Tibial artery (tissue), 4 donors: ENCODE measurements around the gene PTPRN2.

Source experiments
- DNase-seq, 2 donors: peaks; one replicate each; pipeline ENCODE4 v3.0.0-alpha.2; 2019
- H3K27ac ChIP-seq, 2 donors: fragments of 200-600 bp; sonication (generic) in 1 of 2; 1 replicate in 1 of 2; 2 replicates in 1 of 2; pipeline ENCODE4 v1.5.1; 2018 to 2019; ENCODE audit warnings: mild to moderate bottlenecking in 1 of 2
- H3K27me3 ChIP-seq, 2 donors: fragments of 200-600 bp; sonication (generic) in 1 of 2; one replicate each; pipeline versions ENCODE4 v1.5.1 to v1.6.0; 2016 to 2019
- H3K36me3 ChIP-seq, 3 donors: fragments of 200-600 bp; sonication (generic) in 2 of 3; one replicate each; pipeline ENCODE4 v1.5.1; 2016 to 2019; ENCODE audit warnings: mild to moderate bottlenecking in 2 of 3
- H3K4me1 ChIP-seq, 4 donors: fragments of 200-600 bp; sonication (generic) in 2 of 4; 1 replicate in 3 of 4; 2 replicates in 1 of 4; pipeline ENCODE4 v1.5.1; 2016 to 2019
- H3K4me3 ChIP-seq, 2 donors: fragments of 200-600 bp; sonication (generic) in 1 of 2; 1 replicate in 1 of 2; 2 replicates in 1 of 2; pipeline ENCODE4 v1.5.1; 2018 to 2019; ENCODE audit warnings: mild to moderate bottlenecking in 2 of 2
- H3K9me3 ChIP-seq, 3 donors: fragments of 200-600 bp; sonication (generic) in 1 of 3; one replicate each; pipeline ENCODE4 v1.5.1; 2016 to 2019
- CTCF ChIP-seq, 2 experiments: fragments of 200-600 bp in 1 of 2; fragments of 450-650 bp in 1 of 2; IDR thresholded peaks; one replicate each; pipeline ENCODE4 v1.5.1; 2017 to 2019; ENCODE audit warnings: antibody characterized with exemption in 2 of 2, mild to moderate bottlenecking in 1 of 2, moderate library complexity in 1 of 2
- intact Hi-C: fragments of 100-400 bp; cut with DNase I; formaldehyde crosslinking; loops from one replicate; pipeline ENCODE4 v1.15.0; 2023; ENCODE audit warnings: low total_unique reads

Gene PTPRN2

GRCh38 chr7:157986051-157986450 is 601.6 kb downstream of the PTPRN2 start:
- DNase-seq = no peak
- intact Hi-C loops = no loop called here
- no peak for TF ChIP-seq CTCF (IDR thresholded peaks at IDR 0.05)
- no peaks in the 10 kb centered on the region for H3K4me1 ChIP-seq
- no peaks in the 10 kb centered on the region for H3K9me3 ChIP-seq
- H3K27me3 ChIP-seq = peaks cover 0 to 10% of the 10 kb centered on the region in 2 donors
- no peak overlapping the region for H3K27ac ChIP-seq
- no peak overlapping the region for H3K4me3 ChIP-seq
- H3K36me3 ChIP-seq = no peaks in the 10 kb centered on the region

- Histone ChIP-seq H3K27ac (no peak overlapping the region), H3K4me1 (no peaks in the 10 kb centered on the region), H3K9me3 (no peaks in the 10 kb centered on the region), H3K4me3 (no peak overlapping the region), H3K36me3 (no peaks in the 10 kb centered on the region), H3K27me3 (peaks cover 0 to 6% of the 10 kb centered on the region in 2 donors)
- no peak for TF ChIP-seq CTCF (IDR thresholded peaks at IDR 0.05)
- no peak for DNase-seq
- intact Hi-C loops = no loop called here
Observed at GRCh38 chr7:157985636-157986035, 602.0 kb downstream of the PTPRN2 start.

- intact Hi-C loops = no loop called here
- no peak for TF ChIP-seq CTCF (IDR thresholded peaks at IDR 0.05)
Observed at GRCh38 chr7:157984423-157985163, 603.0 kb downstream of the PTPRN2 start.

GRCh38 chr7:157983502-157984422 is 603.9 kb downstream of the PTPRN2 start:
- no peaks in the 10 kb centered on the region for H3K9me3 ChIP-seq
- no peaks in the 10 kb centered on the region for H3K4me1 ChIP-seq
- no peak for TF ChIP-seq CTCF (IDR thresholded peaks at IDR 0.05)
- H3K27ac ChIP-seq = no peak overlapping the region
- intact Hi-C loops = no loop called here
- peak in 1 of 2 donors; percentile 15 for DNase-seq
- H3K36me3 ChIP-seq = no peaks in the 10 kb centered on the region
- H3K4me3 ChIP-seq = no peak overlapping the region
- peaks cover 0 to 2% of the 10 kb centered on the region in 2 donors for H3K27me3 ChIP-seq

More at GRCh38 chr7:157984423-157985163, 603.0 kb downstream of the PTPRN2 start:
- Histone ChIP-seq H3K27me3 (peaks cover 0 to 2% of the 10 kb centered on the region in 2 donors), H3K4me1 (no peaks in the 10 kb centered on the region), H3K9me3 (no peaks in the 10 kb centered on the region), H3K27ac (no peak overlapping the region), H3K4me3 (no peak overlapping the region), H3K36me3 (no peaks in the 10 kb centered on the region)
- no peak for DNase-seq

GRCh38 chr7:157981778-157982177 is 605.8 kb downstream of the PTPRN2 start:
- peak in 1 of 2 donors; percentile 43 for DNase-seq

More at GRCh38 chr7:157981778-157982177, 605.8 kb downstream of the PTPRN2 start:
- no peak overlapping the region for H3K27ac ChIP-seq
- no peak for TF ChIP-seq CTCF (IDR thresholded peaks at IDR 0.05)
- intact Hi-C loops = no loop called here
- no peaks in the 10 kb centered on the region for H3K9me3 ChIP-seq
- no peaks in the 10 kb centered on the region for H3K36me3 ChIP-seq
- H3K4me1 ChIP-seq = no peaks in the 10 kb centered on the region
- H3K4me3 ChIP-seq = no peak overlapping the region
- peaks cover 0 to 2% of the 10 kb centered on the region in 2 donors for H3K27me3 ChIP-seq
